GM20431 (cell line): ENCODE data around the gene LRRC8B.

Experiments used
- in situ Hi-C: fragments of 300-500 bp; cut with MseI, MboI; formaldehyde crosslinking; loops from one replicate; pipeline ENCODE4 v1.15.0; 2020; ENCODE audit warnings: low sequenced_read_pairs; ENCODE audit not compliant: unreplicated experiment

The LRRC8B gene

DNA sequence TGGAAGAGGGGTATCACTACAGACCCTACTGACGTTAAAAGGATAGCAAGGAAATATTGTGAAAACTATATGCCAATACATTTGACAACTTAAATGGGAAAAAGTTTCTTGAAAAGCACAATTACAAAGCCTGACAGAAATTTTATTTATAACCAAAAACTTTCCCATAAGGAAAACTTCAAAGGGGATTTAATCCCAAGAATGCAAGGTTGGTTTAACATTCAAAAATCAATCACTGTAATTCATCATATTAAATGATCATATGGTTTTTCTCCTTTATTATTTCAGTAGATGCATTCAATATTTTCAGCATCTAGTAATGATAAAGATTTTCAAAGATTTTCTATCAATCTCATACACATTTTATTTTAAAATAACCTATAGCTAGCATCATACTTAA lies 121.6 kb downstream of the LRRC8B start:
- in situ Hi-C loops = no loop called here
